ENCODE results near the gene AMELX.
A peak's percentile ranks its signal among the peaks of the same experiment; 100 is the strongest.

The AMELX gene

GRCh38 chrX:11334165-11334564 is 41.0 kb downstream of the AMELX start:
- in situ Hi-C loops (cut with HindIII; ENCODE audit: low sequenced_read_pairs), result no loop called here
- TF ChIP-seq CTCF (IDR thresholded peaks at IDR 0.05; ENCODE audit: low read depth, low read length, missing control alignments), result no peak
- H3K4me3 ChIP-seq (ENCODE audit: low read depth, low read length), result no peak overlapping the region
- DNase-seq (ENCODE audit: low read depth), result no peak

- H3K4me3 ChIP-seq (ENCODE audit: low read depth, low read length), result no peak overlapping the region
- no peak for DNase-seq (ENCODE audit: low read depth)
- in situ Hi-C loops (cut with HindIII; ENCODE audit: low sequenced_read_pairs), result no loop called here
- TF ChIP-seq CTCF (IDR thresholded peaks at IDR 0.05; ENCODE audit: low read depth, low read length, missing control alignments), result no peak
Measured at GRCh38 chrX:11336201-11336600, 43.0 kb downstream of the AMELX start.

- in situ Hi-C loops (cut with HindIII; ENCODE audit: low sequenced_read_pairs), result no loop called here
- H3K4me3 ChIP-seq (ENCODE audit: low read depth, low read length), result no peak overlapping the region
- DNase-seq (ENCODE audit: low read depth), result no peak
- no peak for TF ChIP-seq CTCF (IDR thresholded peaks at IDR 0.05; ENCODE audit: low read depth, low read length, missing control alignments)
Measured at GRCh38 chrX:11337292-11338009, 44.2 kb downstream of the AMELX start.

GRCh38 chrX:11341274-11342201 is 48.3 kb downstream of the AMELX start:
- H3K4me3 ChIP-seq (ENCODE audit: low read depth, low read length), result no peak overlapping the region
- DNase-seq (ENCODE audit: low read depth), result peak; percentile 56
- in situ Hi-C loops (cut with HindIII; ENCODE audit: low sequenced_read_pairs), result no loop called here

GRCh38 chrX:11342673-11343072 is 49.5 kb downstream of the AMELX start:
- in situ Hi-C loops (cut with HindIII; ENCODE audit: low sequenced_read_pairs), result no loop called here
- no peak for TF ChIP-seq CTCF (IDR thresholded peaks at IDR 0.05; ENCODE audit: low read depth, low read length, missing control alignments)
- no peak for DNase-seq (ENCODE audit: low read depth)
- H3K4me3 ChIP-seq (ENCODE audit: low read depth, low read length), result no peak overlapping the region

More at GRCh38 chrX:11341274-11342201, 48.3 kb downstream of the AMELX start:
- no peak for TF ChIP-seq CTCF (IDR thresholded peaks at IDR 0.05; ENCODE audit: low read depth, low read length, missing control alignments)

GRCh38 chrX:11346121-11346682 is 53.0 kb downstream of the AMELX start:
- in situ Hi-C loops (cut with HindIII; ENCODE audit: low sequenced_read_pairs), result no loop called here
- no peak for DNase-seq (ENCODE audit: low read depth)
- TF ChIP-seq CTCF (IDR thresholded peaks at IDR 0.05; ENCODE audit: low read depth, low read length, missing control alignments), result no peak
- H3K4me3 ChIP-seq (ENCODE audit: low read depth, low read length), result no peak overlapping the region
